Kidney epithelial cell (primary cell): ENCODE results near the gene CRYL1. TPM values are rescaled to one million over a fixed set of nuclear protein-coding genes. Genes with fewer than 3 reads are reported as not detected.

Source experiments
- DNase-seq: peaks from one replicate; pipeline ENCODE4 v3.0.0-alpha.2; 2010; ENCODE audit warnings: low read depth
- H3K27me3 ChIP-seq: 2 replicates; pipeline ENCODE4 v1.6.0; 2011; ENCODE audit warnings: low read length; ENCODE audit not compliant: control insufficient read depth, insufficient read depth
- H3K36me3 ChIP-seq: 2 replicates; pipeline ENCODE4 v1.5.1; 2011; ENCODE audit warnings: low read length; ENCODE audit not compliant: control insufficient read depth, insufficient read depth
- H3K4me3 ChIP-seq: 2 replicates; pipeline ENCODE4 v1.5.1; 2011; ENCODE audit warnings: low read depth, mild to moderate bottlenecking, control low read depth, low read length
- CTCF ChIP-seq: IDR thresholded peaks from 2 replicates; pipeline ENCODE4 v1.5.1; 2011; ENCODE audit warnings: mild to moderate bottlenecking, moderate library complexity, low read length, control low read depth, inconsistent platforms; ENCODE audit not compliant: insufficient read depth, poor library complexity, severe bottlenecking
- total RNA-seq: library from RNA; depleted of rRNA; stranded (reverse); fragments of >200 nt; gene quantifications from 2 replicates; pipeline ENCODE4 v1.2.3, GENCODE V29; 2015

CRYL1 gene
- total RNA-seq, 1 donor from 2014 or later = 36.4 TPM

- no peak overlapping the region for H3K4me3 ChIP-seq
- no peaks in the 10 kb centered on the region for H3K27me3 ChIP-seq
- no peak for DNase-seq
- no peak for TF ChIP-seq CTCF
- H3K36me3 ChIP-seq = no peaks in the 10 kb centered on the region
These were observed 12.1 kb downstream of the CRYL1 start for GRCh38 chr13:20513466-20513995.

- no peak for DNase-seq
- no peak overlapping the region for H3K4me3 ChIP-seq
- no peaks in the 10 kb centered on the region for H3K36me3 ChIP-seq
- H3K27me3 ChIP-seq = no peaks in the 10 kb centered on the region
- no peak for TF ChIP-seq CTCF
These were observed 13.5 kb downstream of the CRYL1 start for GRCh38 chr13:20512042-20512683.

- no peak for DNase-seq
- H3K4me3 ChIP-seq = no peak overlapping the region
- TF ChIP-seq CTCF = no peak
- no peaks in the 10 kb centered on the region for H3K36me3 ChIP-seq
- no peaks in the 10 kb centered on the region for H3K27me3 ChIP-seq
These were observed 19.0 kb downstream of the CRYL1 start for GRCh38 chr13:20506696-20507095.

- Histone ChIP-seq H3K36me3 (peaks cover 2% of the 10 kb centered on the region), H3K27me3 (no peaks in the 10 kb centered on the region), H3K4me3 (no peak overlapping the region)
- TF ChIP-seq CTCF = no peak
- DNase-seq = no peak
These were observed 20.0 kb downstream of the CRYL1 start for GRCh38 chr13:20505405-20506366.

GRCh38 chr13:20503088-20504083, 22.3 kb downstream of the CRYL1 start:
- no peaks in the 10 kb centered on the region for H3K27me3 ChIP-seq
- DNase-seq = no peak
- no peak overlapping the region for H3K4me3 ChIP-seq
- TF ChIP-seq CTCF = no peak
- H3K36me3 ChIP-seq = peaks cover 2% of the 10 kb centered on the region
